ENCODE data around the gene CRK.

DNA sequence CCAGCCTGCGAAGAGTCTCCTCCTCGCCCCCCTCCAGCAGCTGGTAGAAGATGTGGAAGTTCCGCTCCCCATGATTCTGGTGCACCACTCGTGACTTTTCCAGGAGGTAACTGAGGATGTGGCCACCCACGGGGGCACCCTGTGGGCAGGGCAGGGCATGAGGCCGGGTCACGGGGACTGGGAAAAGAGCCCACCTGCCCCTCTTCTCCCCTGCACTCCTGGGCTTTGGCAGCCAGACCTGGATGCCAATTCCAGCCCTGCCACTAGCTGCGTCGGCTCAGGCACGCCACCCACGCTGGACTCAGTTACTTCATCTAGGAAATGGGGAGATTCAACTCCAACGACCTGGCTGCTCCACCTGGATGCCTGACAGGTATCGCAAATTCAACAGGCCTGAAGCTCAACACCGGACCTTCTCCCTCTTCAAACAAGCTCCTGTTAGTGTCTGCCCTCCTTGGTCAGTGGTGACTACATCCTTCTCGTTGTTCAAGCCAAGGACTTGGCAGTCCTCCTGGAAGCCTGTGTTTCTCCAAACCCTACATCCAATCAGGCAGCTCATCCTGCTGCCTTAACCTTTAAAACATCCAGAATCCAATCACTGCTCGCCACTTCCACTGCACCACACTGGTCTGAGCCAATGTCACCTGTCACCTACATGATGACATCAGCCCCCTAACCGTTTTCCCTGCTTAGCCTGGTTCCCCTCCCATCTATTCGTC lies 24.9 kb upstream of the CRK start:
- TF ChIP-seq CTCF (IDR thresholded peaks at IDR 0.05) (no peak), POLR2A (IDR thresholded peaks at IDR 0.05) (no peak)
